Measurements from ENCODE around the gene URI1.

DNA sequence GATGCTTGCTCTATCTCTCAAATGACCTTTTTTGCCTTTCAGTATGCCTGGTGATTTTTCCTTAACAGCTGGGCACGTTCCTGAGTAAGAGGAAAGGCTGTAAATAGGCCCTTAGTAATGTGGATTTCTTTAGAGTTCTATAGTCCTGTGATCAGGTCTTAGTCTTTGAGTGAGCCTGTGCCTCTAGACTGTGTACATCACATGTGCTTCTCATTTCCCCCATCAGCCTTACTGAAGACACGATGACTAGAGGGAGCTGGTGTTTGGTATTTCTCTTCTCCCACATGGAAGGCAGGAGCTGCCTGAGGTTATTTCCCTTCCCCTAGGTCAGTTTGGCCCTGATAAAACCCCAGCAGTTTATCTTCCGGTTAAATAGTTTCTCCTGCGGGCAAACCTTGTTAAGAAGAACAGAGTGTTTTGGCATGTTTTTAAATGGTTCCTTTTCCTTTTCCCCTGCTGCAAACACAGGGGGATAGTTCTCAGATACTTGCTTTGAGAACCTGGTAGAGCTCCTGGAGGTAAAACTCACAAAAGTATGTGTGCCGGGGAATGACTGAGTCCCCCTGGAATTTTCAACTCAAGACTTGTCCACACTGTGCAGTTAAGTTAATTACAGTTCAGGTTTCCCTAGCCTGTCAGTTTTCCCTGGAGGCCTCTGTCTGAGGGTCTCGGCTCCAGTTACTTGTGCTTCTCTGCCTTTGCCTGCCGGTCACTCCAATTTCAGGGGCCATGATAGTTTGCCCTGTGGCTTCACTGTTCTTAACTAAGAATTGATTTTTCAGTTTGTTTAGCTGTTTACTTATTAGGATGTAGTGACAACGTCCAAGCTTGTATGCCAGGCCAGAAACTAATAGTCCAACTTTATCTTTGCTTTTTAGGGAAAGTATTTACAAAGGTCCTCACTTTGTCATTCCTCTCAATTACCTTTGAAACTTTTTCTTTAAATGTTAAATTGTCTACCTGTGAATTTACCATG is 94.4 kb downstream of the URI1 start:
- TF ChIP-seq, protein P1, sequence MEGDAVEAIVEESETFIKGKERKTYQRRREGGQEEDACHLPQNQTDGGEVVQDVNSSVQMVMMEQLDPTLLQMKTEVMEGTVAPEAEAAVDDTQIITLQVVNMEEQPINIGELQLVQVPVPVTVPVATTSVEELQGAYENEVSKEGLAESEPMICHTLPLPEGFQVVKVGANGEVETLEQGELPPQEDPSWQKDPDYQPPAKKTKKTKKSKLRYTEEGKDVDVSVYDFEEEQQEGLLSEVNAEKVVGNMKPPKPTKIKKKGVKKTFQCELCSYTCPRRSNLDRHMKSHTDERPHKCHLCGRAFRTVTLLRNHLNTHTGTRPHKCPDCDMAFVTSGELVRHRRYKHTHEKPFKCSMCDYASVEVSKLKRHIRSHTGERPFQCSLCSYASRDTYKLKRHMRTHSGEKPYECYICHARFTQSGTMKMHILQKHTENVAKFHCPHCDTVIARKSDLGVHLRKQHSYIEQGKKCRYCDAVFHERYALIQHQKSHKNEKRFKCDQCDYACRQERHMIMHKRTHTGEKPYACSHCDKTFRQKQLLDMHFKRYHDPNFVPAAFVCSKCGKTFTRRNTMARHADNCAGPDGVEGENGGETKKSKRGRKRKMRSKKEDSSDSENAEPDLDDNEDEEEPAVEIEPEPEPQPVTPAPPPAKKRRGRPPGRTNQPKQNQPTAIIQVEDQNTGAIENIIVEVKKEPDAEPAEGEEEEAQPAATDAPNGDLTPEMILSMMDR (IDR thresholded peaks at IDR 0.05): no peak
- no peak for TF ChIP-seq POLR2A (IDR thresholded peaks at IDR 0.05)

Measured in body of pancreas (tissue), 4 donors.